Measurements from ENCODE around the gene FBXO7. TPM values are rescaled to one million over a fixed set of nuclear protein-coding genes. Genes with fewer than 3 reads are reported as not detected.

Gene FBXO7
- total RNA-seq, 3 donors from 2014 or later (not counting 1 experiment from before 2014, with no cell fraction given) = 173 to 208 (median 198) TPM

DNA sequence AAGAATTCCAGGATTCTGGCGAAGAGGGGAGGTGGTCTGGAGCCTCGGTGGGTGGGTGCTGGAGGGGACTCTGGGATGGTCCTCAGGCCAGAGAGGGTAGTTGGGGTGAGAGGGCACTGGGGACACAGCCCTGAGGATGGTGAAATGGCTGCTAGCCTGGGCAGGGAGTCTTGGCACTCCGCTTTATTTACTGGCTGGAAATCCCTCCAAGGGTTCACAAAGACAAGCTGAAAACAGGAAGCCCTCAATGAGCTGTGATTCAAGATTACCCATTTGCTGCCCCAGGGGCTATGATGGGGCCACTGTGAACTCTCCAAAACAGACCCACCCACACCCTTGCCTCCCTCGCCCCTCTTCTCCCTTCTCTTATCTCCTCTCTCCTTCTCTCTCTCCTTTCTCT, 71.9 kb downstream of the FBXO7 start:
- intact Hi-C loops (cut with micrococcal nuclease) = no loop called here
- no peak for DNase-seq
- no peaks in the 10 kb centered on the region for H3K9me3 Mint-ChIP-seq
- H3K27ac Mint-ChIP-seq = no peak overlapping the region
- Histone ChIP-seq H3K27ac (ENCODE audit: low read length) (no peak overlapping the region), H3K27me3 (ENCODE audit: control insufficient read depth, insufficient read depth, low read length) (no peaks in the 10 kb centered on the region), H3K4me3 (ENCODE audit: low read length) (no peak overlapping the region), H3K36me3 (ENCODE audit: control insufficient read depth, insufficient read depth, low read length) (no peaks in the 10 kb centered on the region), H3K9me3 (ENCODE audit: control insufficient read depth, insufficient read depth, low read length) (no peaks in the 10 kb centered on the region), H3K4me1 (ENCODE audit: control insufficient read depth, insufficient read depth, low read length) (no peaks in the 10 kb centered on the region)
- H3K27me3 Mint-ChIP-seq (ENCODE audit: low read depth in 2 of 2) = peaks cover 0 to 7% of the 10 kb centered on the region in 2 donors
- no peak overlapping the region for H3K4me3 Mint-ChIP-seq
- 71% methylated on average over 4 of the region's 4 CpGs for WGBS (ENCODE audit: insufficient coverage)
- TF ChIP-seq CTCF (IDR thresholded peaks at IDR 0.05) = no peak
- H3K4me1 Mint-ChIP-seq = no peaks in the 10 kb centered on the region
- H3K36me3 Mint-ChIP-seq = no peaks in the 10 kb centered on the region
- ATAC-seq = no peak

- no peak for TF ChIP-seq CTCF (IDR thresholded peaks at IDR 0.05)
- Mint-ChIP-seq H3K36me3 (no peaks in the 10 kb centered on the region), H3K27ac (no peak overlapping the region), H3K4me3 (no peak overlapping the region), H3K27me3 (ENCODE audit: low read depth in 2 of 2) (peaks cover 0 to 7% of the 10 kb centered on the region in 2 donors), H3K4me1 (no peaks in the 10 kb centered on the region), H3K9me3 (no peaks in the 10 kb centered on the region)
- WGBS (ENCODE audit: insufficient coverage) = 82% methylated on average over 9 of the region's 9 CpGs
- no peaks in the 10 kb centered on the region for H3K4me1 ChIP-seq (ENCODE audit: control insufficient read depth, insufficient read depth, low read length)
- ATAC-seq = no peak
- intact Hi-C loops (cut with micrococcal nuclease) = no loop called here
- no peaks in the 10 kb centered on the region for H3K9me3 ChIP-seq (ENCODE audit: control insufficient read depth, insufficient read depth, low read length)
- no peak overlapping the region for H3K4me3 ChIP-seq (ENCODE audit: low read length)
- H3K36me3 ChIP-seq (ENCODE audit: control insufficient read depth, insufficient read depth, low read length) = no peaks in the 10 kb centered on the region
- H3K27me3 ChIP-seq (ENCODE audit: control insufficient read depth, insufficient read depth, low read length) = no peaks in the 10 kb centered on the region
- H3K27ac ChIP-seq (ENCODE audit: low read length) = no peak overlapping the region
- no peak for DNase-seq
These were observed 72.3 kb downstream of the FBXO7 start for GRCh38 chr22:32546935-32547334.

- Mint-ChIP-seq H3K27ac (no peak overlapping the region), H3K27me3 (ENCODE audit: low read depth in 2 of 2) (peaks cover 0 to 7% of the 10 kb centered on the region in 2 donors), H3K36me3 (no peaks in the 10 kb centered on the region), H3K9me3 (no peaks in the 10 kb centered on the region), H3K4me1 (no peaks in the 10 kb centered on the region), H3K4me3 (no peak overlapping the region)
- 87% methylated on average over 5 of the region's 7 CpGs for WGBS (ENCODE audit: insufficient coverage)
- Histone ChIP-seq H3K9me3 (ENCODE audit: control insufficient read depth, insufficient read depth, low read length) (no peaks in the 10 kb centered on the region), H3K27ac (ENCODE audit: low read length) (no peak overlapping the region), H3K4me3 (ENCODE audit: low read length) (no peak overlapping the region), H3K27me3 (ENCODE audit: control insufficient read depth, insufficient read depth, low read length) (no peaks in the 10 kb centered on the region), H3K36me3 (ENCODE audit: control insufficient read depth, insufficient read depth, low read length) (no peaks in the 10 kb centered on the region), H3K4me1 (ENCODE audit: control insufficient read depth, insufficient read depth, low read length) (no peaks in the 10 kb centered on the region)
- ATAC-seq (no peak), DNase-seq (no peak)
- intact Hi-C loops (cut with micrococcal nuclease) = no loop called here
- TF ChIP-seq CTCF (IDR thresholded peaks at IDR 0.05) = no peak
These were observed 73.4 kb downstream of the FBXO7 start for GRCh38 chr22:32548039-32548438.

Other genes with a start within 250 kb of the FBXO7 start
- not detected for gene SLC5A4, start 219.5 kb upstream of the FBXO7 start, total RNA-seq
- not detected for gene RFPL3, start 116.9 kb upstream of the FBXO7 start, total RNA-seq
- 10 to 100 TPM; 44.3 to 53.2 (median 46.6) TPM for gene RTCB, start 62.6 kb upstream of the FBXO7 start, total RNA-seq
- not detected for gene BPIFC, start 10.4 kb upstream of the FBXO7 start, total RNA-seq

Data from natural killer cell (primary cell).